Mesenchymal stem cell (in vitro differentiated cells and primary cell): ENCODE results near the gene FGF14.

Source experiments
- DNase-seq: peaks from one replicate; pipeline ENCODE4 v3.0.0-alpha.2; 2013
- H2AFZ ChIP-seq: one replicate; pipeline ENCODE4 v1.6.1; 2013; ENCODE audit warnings: low read depth, mild to moderate bottlenecking, control low read depth, inconsistent platforms, low read length, moderate library complexity
- H2AK5ac ChIP-seq: 2 replicates; pipeline ENCODE4 v1.6.1; 2013; ENCODE audit warnings: low read length, moderate library complexity, mild to moderate bottlenecking, inconsistent platforms; ENCODE audit not compliant: severe bottlenecking
- H2BK120ac ChIP-seq: one replicate; pipeline ENCODE4 v1.6.1; 2013; ENCODE audit warnings: low read depth, mild to moderate bottlenecking, inconsistent platforms, low read length, moderate library complexity
- H2BK12ac ChIP-seq, 2 experiments: one replicate each; pipeline ENCODE4 v1.6.1; 2013; ENCODE audit warnings: inconsistent platforms in 2 of 2, low read length in 2 of 2, mild to moderate bottlenecking in 2 of 2, moderate library complexity in 2 of 2, control low read depth in 1 of 2
- H2BK15ac ChIP-seq: one replicate; pipeline ENCODE4 v1.6.1; 2013; ENCODE audit warnings: mild to moderate bottlenecking, low read depth, inconsistent platforms; ENCODE audit not compliant: poor library complexity, severe bottlenecking
- H2BK5ac ChIP-seq: 2 replicates; pipeline ENCODE4 v1.6.1; 2013; ENCODE audit warnings: low read depth, mild to moderate bottlenecking, low read length, control low read depth, inconsistent platforms; ENCODE audit not compliant: poor library complexity, severe bottlenecking
- H3K14ac ChIP-seq, 2 experiments: one replicate each; pipeline ENCODE4 v1.6.1; 2013; ENCODE audit warnings: inconsistent platforms in 2 of 2, low read length in 2 of 2, control low read depth in 1 of 2, mild to moderate bottlenecking in 1 of 2, moderate library complexity in 1 of 2
- H3K18ac ChIP-seq, 2 experiments: one replicate each; pipeline ENCODE4 v1.6.1; 2013; ENCODE audit warnings: inconsistent platforms in 2 of 2, low read length in 2 of 2, control low read depth in 1 of 2, low read depth in 1 of 2, mild to moderate bottlenecking in 1 of 2
- H3K23ac ChIP-seq, 2 experiments: one replicate each; pipeline ENCODE4 v1.6.1; 2013; ENCODE audit warnings: inconsistent platforms in 2 of 2, low read length in 2 of 2, mild to moderate bottlenecking in 2 of 2, moderate library complexity in 2 of 2, control low read depth in 1 of 2
- H3K27ac ChIP-seq: 2 replicates; pipeline ENCODE4 v1.5.1; 2013; ENCODE audit warnings: mild to moderate bottlenecking, moderate library complexity, low read length, control low read depth, inconsistent platforms; ENCODE audit not compliant: poor library complexity, severe bottlenecking
- H3K27me3 ChIP-seq, 2 experiments: 2 replicates each; pipeline versions ENCODE4 v1.6.1 to v1.7.0; 2013; ENCODE audit warnings: low read length in 2 of 2, mild to moderate bottlenecking in 2 of 2, moderate library complexity in 2 of 2, control low read depth in 1 of 2, inconsistent platforms in 1 of 2; ENCODE audit not compliant: control insufficient read depth in 1 of 2, insufficient read depth in 1 of 2
- H3K36me3 ChIP-seq, 2 experiments: 2 replicates each; pipeline versions ENCODE4 v1.6.1 to v1.7.0; 2013; ENCODE audit warnings: low read length in 2 of 2, control low read depth in 1 of 2, inconsistent platforms in 1 of 2, low read depth in 1 of 2, mild to moderate bottlenecking in 1 of 2; ENCODE audit not compliant: insufficient read depth in 2 of 2, control insufficient read depth in 1 of 2
- H3K4ac ChIP-seq, 2 experiments: one replicate each; pipeline ENCODE4 v1.6.1; 2013; ENCODE audit warnings: inconsistent platforms in 2 of 2, low read length in 2 of 2, mild to moderate bottlenecking in 2 of 2, moderate library complexity in 2 of 2, control low read depth in 1 of 2, low read depth in 1 of 2
- H3K4me1 ChIP-seq: 2 replicates; pipeline ENCODE4 v1.6.1; 2013; ENCODE audit warnings: low read depth, low read length, control low read depth; ENCODE audit not compliant: control insufficient read depth, insufficient read depth
- H3K4me2 ChIP-seq: 2 replicates; pipeline ENCODE4 v1.6.1; 2013; ENCODE audit warnings: low read length, mild to moderate bottlenecking, inconsistent platforms; ENCODE audit not compliant: poor library complexity, severe bottlenecking
- H3K4me3 ChIP-seq, 2 experiments: 2 replicates each; pipeline versions ENCODE4 v1.5.1 to v1.7.0; 2013; ENCODE audit warnings: low read length in 2 of 2, mild to moderate bottlenecking in 2 of 2, control low read depth in 1 of 2, low read depth in 1 of 2; ENCODE audit not compliant: insufficient read depth in 1 of 2
- H3K79me1 ChIP-seq: replicated peaks from 2 replicates; pipeline ENCODE4 v1.6.1; 2013; ENCODE audit warnings: mild to moderate bottlenecking, control low read depth, low read length, inconsistent platforms; ENCODE audit not compliant: poor library complexity, severe bottlenecking
- H3K9ac ChIP-seq: 2 replicates; pipeline ENCODE4 v1.7.0; 2013; ENCODE audit warnings: mild to moderate bottlenecking, low read length, moderate library complexity
- H3K9me3 ChIP-seq: 2 replicates; pipeline ENCODE4 v1.7.0; 2013; ENCODE audit warnings: mild to moderate bottlenecking, low read length; ENCODE audit not compliant: control insufficient read depth
- H4K8ac ChIP-seq: one replicate; pipeline ENCODE4 v1.6.1; 2013; ENCODE audit warnings: inconsistent platforms, mild to moderate bottlenecking, low read length, moderate library complexity
- H4K91ac ChIP-seq: one replicate; pipeline ENCODE4 v1.6.1; 2013; ENCODE audit warnings: mild to moderate bottlenecking, low read length, inconsistent platforms
- WGBS: methylation state at CpG from one replicate; pipeline ENCODE4 v1.1.7; 2013; ENCODE audit warnings: mixed read lengths; 5-methylcytosine and 5-hydroxymethylcytosine counted together

FGF14 gene

DNA sequence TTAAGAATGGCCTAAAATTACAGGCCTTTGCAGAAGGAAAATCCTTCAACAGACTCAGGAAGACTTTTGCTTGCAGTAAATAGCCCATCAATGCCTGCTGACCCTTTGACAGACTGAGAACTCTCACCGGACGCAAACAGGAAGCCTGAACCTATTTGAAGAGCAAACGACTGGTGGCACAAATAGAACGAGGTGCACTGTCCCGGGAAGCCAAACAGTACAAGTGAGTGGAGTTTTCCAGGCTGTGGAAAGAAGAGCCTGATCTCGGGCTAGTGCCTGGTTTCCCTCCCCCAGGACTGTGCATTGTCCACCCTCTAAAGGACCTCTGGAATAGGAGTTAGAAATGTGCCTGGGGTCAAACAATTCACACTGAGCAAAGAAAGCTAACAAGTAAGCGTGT is 165.5 kb downstream of the FGF14 start:
- Histone ChIP-seq H3K4me2 (no peak overlapping the region), H3K18ac (no peak overlapping the region), H3K14ac (no peak overlapping the region), H3K79me1 (no peaks in the 10 kb centered on the region), H3K27me3 (no peaks in the 10 kb centered on the region), H3K23ac (no peak overlapping the region), H3K4me1 (no peaks in the 10 kb centered on the region), H4K8ac (no peak overlapping the region), H3K9me3 (no peaks in the 10 kb centered on the region), H3K9ac (no peak overlapping the region), H3K4me3 (no peak overlapping the region), H3K4ac (no peak overlapping the region), H3K27ac (no peak overlapping the region), H2BK120ac (no peak overlapping the region), H2BK5ac (no peak overlapping the region), H2BK12ac (no peak overlapping the region), H4K91ac (no peak overlapping the region), H3K36me3 (no peaks in the 10 kb centered on the region), H2AK5ac (no peak overlapping the region), H2AFZ (no peak overlapping the region), H2BK15ac (no peak overlapping the region)
- whole genome bisulfite sequencing = 41% methylated on average over 7 of the region's 7 CpGs
- no peak for DNase-seq

DNA sequence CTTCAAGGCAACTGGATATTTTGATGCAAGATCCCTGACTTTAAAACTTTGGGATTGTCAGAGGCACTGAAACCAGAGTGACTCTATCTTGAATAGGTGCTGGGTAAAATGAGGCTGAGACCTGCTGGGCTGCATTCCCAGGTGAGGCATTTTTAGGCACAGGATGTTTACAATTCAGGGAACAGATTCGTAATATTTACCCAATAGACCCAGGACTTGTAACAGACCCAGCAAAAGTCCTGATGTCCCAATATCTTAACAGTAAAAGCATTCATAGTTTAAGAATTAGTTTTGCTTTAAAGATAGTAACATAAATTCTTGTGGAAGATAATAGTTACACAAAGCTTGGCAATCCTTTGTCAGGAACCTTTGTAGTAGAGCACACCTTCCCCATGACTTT is 166.2 kb downstream of the FGF14 start:
- Histone ChIP-seq H3K4me1 (no peaks in the 10 kb centered on the region), H2BK120ac (no peak overlapping the region), H3K36me3 (no peaks in the 10 kb centered on the region), H2BK12ac (no peak overlapping the region), H3K9ac (no peak overlapping the region), H3K14ac (no peak overlapping the region), H3K27ac (no peak overlapping the region), H3K79me1 (no peaks in the 10 kb centered on the region), H2BK15ac (no peak overlapping the region), H3K27me3 (no peaks in the 10 kb centered on the region), H2BK5ac (no peak overlapping the region), H3K4me3 (no peak overlapping the region), H4K8ac (no peak overlapping the region), H3K18ac (no peak overlapping the region), H2AK5ac (no peak overlapping the region), H2AFZ (no peak overlapping the region), H3K23ac (no peak overlapping the region), H3K4ac (no peak overlapping the region), H3K4me2 (no peak overlapping the region), H4K91ac (no peak overlapping the region), H3K9me3 (no peaks in the 10 kb centered on the region)
- DNase-seq = no peak
- WGBS = 57% methylated on average over 1 of the region's 1 CpG

DNA sequence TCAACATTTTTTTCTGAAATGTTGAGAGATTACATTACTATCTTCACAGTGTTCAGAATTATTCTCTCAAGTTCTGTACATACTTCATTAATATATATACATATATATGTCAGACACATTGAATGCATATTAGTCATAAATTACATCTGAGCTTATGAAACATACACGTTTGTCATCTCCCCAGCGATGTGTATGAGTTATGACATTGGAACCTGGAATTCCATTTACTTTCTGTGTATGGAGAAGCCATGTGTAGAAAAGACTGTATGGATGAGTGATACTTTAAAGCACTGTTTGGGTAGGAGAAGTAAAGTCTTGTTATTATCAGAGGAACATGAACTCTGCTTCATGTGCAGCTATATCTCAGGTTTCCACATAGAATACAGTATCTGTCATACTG is 167.2 kb downstream of the FGF14 start:
- H3K4me2 ChIP-seq = no peak overlapping the region
- H3K14ac ChIP-seq = no peak overlapping the region
- H3K23ac ChIP-seq = no peak overlapping the region
- 86% methylated on average over 2 of the region's 2 CpGs for WGBS
- no peak for DNase-seq
- no peak overlapping the region for H2AK5ac ChIP-seq
- H3K36me3 ChIP-seq = no peaks in the 10 kb centered on the region
- no peak overlapping the region for H3K4ac ChIP-seq
- H3K4me3 ChIP-seq = no peak overlapping the region
- H2BK120ac ChIP-seq = no peak overlapping the region
- H2BK12ac ChIP-seq = no peak overlapping the region
- no peak overlapping the region for H3K9ac ChIP-seq
- H2AFZ ChIP-seq = no peak overlapping the region
- no peak overlapping the region for H4K91ac ChIP-seq
- H2BK5ac ChIP-seq = no peak overlapping the region
- H3K27me3 ChIP-seq = no peaks in the 10 kb centered on the region
- no peak overlapping the region for H3K18ac ChIP-seq
- no peaks in the 10 kb centered on the region for H3K4me1 ChIP-seq
- H2BK15ac ChIP-seq = no peak overlapping the region
- no peaks in the 10 kb centered on the region for H3K9me3 ChIP-seq
- H3K27ac ChIP-seq = no peak overlapping the region
- H3K79me1 ChIP-seq = no peaks in the 10 kb centered on the region
- no peak overlapping the region for H4K8ac ChIP-seq

DNA sequence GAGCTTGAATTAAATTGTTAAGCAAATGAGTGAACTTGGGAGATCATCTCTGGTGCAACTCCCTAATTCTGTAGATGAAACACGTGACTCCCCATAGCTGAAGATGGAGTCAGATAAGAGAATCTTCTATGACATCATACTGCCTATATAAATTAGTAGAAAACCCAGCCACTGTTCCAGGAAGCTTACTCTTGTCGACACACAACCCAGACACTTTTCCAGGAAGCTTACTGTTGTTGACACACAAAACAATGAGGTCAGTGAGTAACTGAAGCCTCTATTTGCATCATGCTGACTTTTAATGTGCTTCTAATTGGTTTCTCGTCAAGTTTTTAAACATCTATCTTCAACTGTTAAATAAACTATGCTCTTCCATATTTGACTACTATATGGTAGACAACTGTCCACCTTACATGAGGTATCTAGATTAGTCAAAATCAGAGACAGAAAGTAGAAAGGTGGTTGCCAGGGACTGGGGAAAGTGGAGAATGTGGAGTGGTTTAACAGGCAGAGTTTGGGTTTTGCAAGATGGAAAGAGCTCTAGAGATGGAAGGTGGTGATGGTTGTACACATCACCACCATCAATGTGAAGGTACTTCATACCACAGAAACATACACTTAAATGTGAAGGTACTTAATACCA is 168.2 kb downstream of the FGF14 start:
- no peaks in the 10 kb centered on the region for H3K79me1 ChIP-seq
- H3K14ac ChIP-seq = no peak overlapping the region
- H2BK5ac ChIP-seq = no peak overlapping the region
- no peaks in the 10 kb centered on the region for H3K27me3 ChIP-seq
- H3K4ac ChIP-seq = no peak overlapping the region
- no peak for DNase-seq
- H2AFZ ChIP-seq = no peak overlapping the region
- no peak overlapping the region for H2BK15ac ChIP-seq
- no peak overlapping the region for H3K18ac ChIP-seq
- no peak overlapping the region for H3K9ac ChIP-seq
- no peak overlapping the region for H3K4me3 ChIP-seq
- H3K36me3 ChIP-seq = no peaks in the 10 kb centered on the region
- no peak overlapping the region for H4K91ac ChIP-seq
- no peak overlapping the region for H2BK12ac ChIP-seq
- no peak overlapping the region for H2BK120ac ChIP-seq
- whole genome bisulfite sequencing = 70% methylated on average over 2 of the region's 3 CpGs
- no peaks in the 10 kb centered on the region for H3K4me1 ChIP-seq
- H4K8ac ChIP-seq = no peak overlapping the region
- H3K27ac ChIP-seq = no peak overlapping the region
- no peaks in the 10 kb centered on the region for H3K9me3 ChIP-seq
- H2AK5ac ChIP-seq = no peak overlapping the region
- H3K23ac ChIP-seq = no peak overlapping the region
- no peak overlapping the region for H3K4me2 ChIP-seq
